Endothelial cell of umbilical vein (primary cell): Measurements from ENCODE around the gene ITGA5. TPM values are rescaled to one million over a fixed set of nuclear protein-coding genes. Genes with fewer than 3 reads are reported as not detected.

Experiments used
- BruUV-seq: library from RNA; stranded (reverse); fragments of 400-500 nt; replicated peaks from 2 replicates; lab custom pipeline; 2021; lab: Mats Ljungman, UMichigan
- CTCF ChIA-PET: fragments of 300-600, 350-600 bp; sonication (Branson Sonifier 250); formaldehyde crosslinking; loops from one replicate; lab custom pipeline; 2021; ENCODE audit warnings: antibody characterized with exemption, inconsistent platforms; lab: Charles Lee
- POLR2A ChIA-PET: fragments of 300-600, 350-600 bp; sonication (Branson Sonifier 250); formaldehyde crosslinking; loops from one replicate; lab custom pipeline; 2021; ENCODE audit warnings: antibody characterized with exemption, inconsistent platforms; lab: Charles Lee
- DNase-seq: peaks from one replicate; pipeline ENCODE4 v3.0.0-alpha.2; 2011; ENCODE audit warnings: low read depth, low spot score
- FAIRE-seq: peaks from 2 replicates; lab custom pipeline; 2011; peaks lifted over from hg19 to GRCh38; lab: Jason Lieb, UNC
- H2AFZ ChIP-seq: 2 replicates; pipeline ENCODE4 v1.6.0; 2012; ENCODE audit warnings: low read depth, low read length, control low read depth, inconsistent platforms
- H3K27ac ChIP-seq: 2 replicates; pipeline ENCODE4 v1.5.1; 2011; ENCODE audit warnings: low read depth, mild to moderate bottlenecking, control low read depth, low read length, moderate library complexity; ENCODE audit not compliant: insufficient read depth
- H3K27me3 ChIP-seq, 2 experiments: 2 replicates each; pipeline versions ENCODE4 v1.6.0 to v1.6.1; 2011; ENCODE audit warnings: low read length in 2 of 2, mixed read lengths in 1 of 2; ENCODE audit not compliant: control insufficient read depth in 2 of 2, insufficient read depth in 2 of 2
- H3K36me3 ChIP-seq, 2 experiments: 2 replicates in 1 of 2; 3 replicates in 1 of 2; pipeline ENCODE4 v1.5.1; 2011; ENCODE audit warnings: low read length in 2 of 2, mild to moderate bottlenecking in 1 of 2, moderate library complexity in 1 of 2; ENCODE audit not compliant: control insufficient read depth in 2 of 2, insufficient read depth in 2 of 2; ENCODE audit errors: extremely low read depth in 1 of 2
- H3K4me1 ChIP-seq: 3 replicates; pipeline ENCODE4 v1.5.1; 2011; ENCODE audit warnings: mild to moderate bottlenecking, low read length; ENCODE audit not compliant: control insufficient read depth, insufficient read depth; ENCODE audit errors: extremely low read depth
- H3K4me2 ChIP-seq: 2 replicates; pipeline ENCODE4 v1.6.1; 2011; ENCODE audit warnings: low read length, control low read depth, mixed read lengths; ENCODE audit not compliant: insufficient read depth
- H3K4me3 ChIP-seq, 3 experiments: fragments of 200-600 bp in 1 of 3; sonication (generic), shearing (Covaris generic) in 1 of 3; replicated peaks in 1 of 3; 2 replicates each; pipeline ENCODE4 v1.5.1; 2011 to 2016; ENCODE audit warnings: control low read depth in 3 of 3, low read length in 3 of 3, mild to moderate bottlenecking in 2 of 3, inconsistent platforms in 1 of 3, low read depth in 1 of 3, moderate library complexity in 1 of 3; ENCODE audit not compliant: insufficient read depth in 1 of 3
- H3K79me2 ChIP-seq: 2 replicates; pipeline ENCODE4 v1.6.0; 2012; ENCODE audit warnings: low read length, inconsistent platforms; ENCODE audit not compliant: control insufficient read depth, insufficient read depth
- H3K9ac ChIP-seq: replicated peaks from 2 replicates; pipeline ENCODE3; 2011; ENCODE audit warnings: low read length, control low read depth; ENCODE audit not compliant: insufficient read depth; ENCODE audit errors: extremely low read depth
- H3K9me1 ChIP-seq: replicated peaks from 3 replicates; pipeline ENCODE4 v1.6.0; 2011; ENCODE audit warnings: mild to moderate bottlenecking, low read length; ENCODE audit not compliant: control insufficient read depth, insufficient read depth; ENCODE audit errors: extremely low read depth
- H3K9me3 ChIP-seq: replicated peaks from 2 replicates; pipeline ENCODE4 v1.5.1; 2012; ENCODE audit warnings: low read length, inconsistent platforms; ENCODE audit not compliant: control insufficient read depth, insufficient read depth
- H4K20me1 ChIP-seq: replicated peaks from 2 replicates; pipeline ENCODE3; 2011; ENCODE audit warnings: mild to moderate bottlenecking, low read length; ENCODE audit not compliant: control insufficient read depth, insufficient read depth; ENCODE audit errors: extremely low read depth
- CTCF ChIP-seq, 2 donors: IDR thresholded peaks; 1 replicate in 1 of 2; 2 replicates in 1 of 2; pipeline ENCODE4 v1.5.1; 2011; ENCODE audit warnings: low read length in 2 of 2, mild to moderate bottlenecking in 2 of 2, moderate library complexity in 2 of 2, control low read depth in 1 of 2, inconsistent platforms in 1 of 2, low read depth in 1 of 2; ENCODE audit not compliant: insufficient read depth in 1 of 2; ENCODE audit errors: extremely low read depth in 1 of 2
- EZH2 ChIP-seq: IDR thresholded peaks from 2 replicates; pipeline ENCODE4 v1.6.1; 2012; ENCODE audit warnings: borderline replicate concordance, low read depth, mild to moderate bottlenecking, moderate library complexity, low read length, inconsistent platforms; ENCODE audit not compliant: severe bottlenecking
- FOS ChIP-seq: IDR thresholded peaks from 2 replicates; pipeline ENCODE4 v1.6.1; 2011; ENCODE audit warnings: mild to moderate bottlenecking, low read length, moderate library complexity, borderline replicate concordance; ENCODE audit not compliant: insufficient read depth
- GATA2 ChIP-seq: IDR thresholded peaks from 2 replicates; pipeline ENCODE4 v1.7.0; 2011; ENCODE audit warnings: low read depth, mild to moderate bottlenecking, moderate library complexity, mixed read lengths, low read length; ENCODE audit not compliant: insufficient read length, insufficient read depth
- JUN ChIP-seq: IDR thresholded peaks from 2 replicates; pipeline ENCODE4 v1.6.1; 2011; ENCODE audit warnings: borderline replicate concordance, low read depth; ENCODE audit not compliant: insufficient read length, insufficient read depth
- MAX ChIP-seq: IDR thresholded peaks from 2 replicates; pipeline ENCODE4 v1.6.1; 2011; ENCODE audit not compliant: insufficient read depth, insufficient read length
- MYC ChIP-seq: IDR thresholded peaks from one replicate; pipeline ENCODE4 v1.6.1; 2011; ENCODE audit warnings: mild to moderate bottlenecking, low read depth, low read length
- POLR2A ChIP-seq: IDR thresholded peaks from 2 replicates; pipeline ENCODE4 v1.6.1; 2012; ENCODE audit warnings: low read depth, mild to moderate bottlenecking, control low read depth, low read length
- POLR2AphosphoS5 ChIP-seq: IDR thresholded peaks from 2 replicates; pipeline ENCODE4 v1.6.1; 2012; ENCODE audit warnings: low read depth, mild to moderate bottlenecking, control low read depth, low read length, moderate library complexity; ENCODE audit not compliant: insufficient read depth
- dilution Hi-C: fragments of 300-500 bp; cut with MboI; formaldehyde crosslinking; loops from one replicate; pipeline ENCODE4 v1.15.0; 2019; ENCODE audit warnings: low sequenced_read_pairs; ENCODE audit not compliant: extremely low pct_ligation_motif_present
- intact Hi-C: fragments of 100-400 bp; cut with micrococcal nuclease; formaldehyde crosslinking; loops from one replicate; pipeline ENCODE4 v1.10.0; 2022
- polyA plus RNA-seq, 4 experiments: library from polyadenylated mRNA; depleted of rRNA in 3 of 4; stranded (reverse) in 3 of 4; unstranded in 1 of 4; fragments of >200 nt; gene quantifications; 2 replicates each; pipeline versions ENCODE4 v1.2.1 to v1.2.3, GENCODE V29; 2011 to 2012; ENCODE audit warnings: missing spikeins in 1 of 4
- total RNA-seq: library from RNA; stranded (reverse); gene quantifications from 2 replicates; pipeline ENCODE4 v1.2.3, GENCODE V29; 2021

The ITGA5 gene
- total and polyA plus RNA-seq, 2 donors (not counting 3 experiments of a cell fraction or from before 2014, with no cell fraction given) = 657 to 938 TPM

- POLR2A ChIA-PET = interaction anchor here (0.6 kb wide), 1 partner anchor 10 kb away, joined by 3 read pairs; no protein-coding TSS in a partner anchor
- Histone ChIP-seq H3K9ac (no peak overlapping the region), H3K4me1 (peaks cover 40% of the 10 kb centered on the region), H3K36me3 (peaks cover 48 to 63% of the 10 kb centered on the region in 2 experiments), H2AFZ (no peak overlapping the region), H3K27ac (no peak overlapping the region), H3K9me3 (no peaks in the 10 kb centered on the region), H3K4me2 (no peak overlapping the region), H3K9me1 (no peaks in the 10 kb centered on the region), H3K27me3 (no peaks in the 10 kb centered on the region), H4K20me1 (no peaks in the 10 kb centered on the region), H3K4me3 (no peak overlapping the region), H3K79me2 (peaks cover 95% of the 10 kb centered on the region)
- dilution Hi-C loops (no loop called here), intact Hi-C loops (no loop called here)
- no TSS peak for BruUV-seq
- no peak for TF ChIP-seq CTCF (IDR thresholded peaks at IDR 0.05; ENCODE audit: extremely low read depth in 1 of 2, insufficient read depth in 1 of 2, low read depth in 1 of 2, low read length in 2 of 2)
- no peak for TF ChIP-seq MAX
- TF ChIP-seq GATA2 = no peak
- no peak for TF ChIP-seq POLR2A
- TF ChIP-seq POLR2AphosphoS5 = no peak
- TF ChIP-seq MYC = no peak
- no peak for TF ChIP-seq FOS
- TF ChIP-seq EZH2 = no peak
- no peak for TF ChIP-seq JUN
- CTCF ChIA-PET = interaction anchor here (1.1 to 11.1 kb wide), 4 partner anchors 9 to 30 kb away, joined by 3 to 221 read pairs (median 20); no protein-coding TSS in a partner anchor
- FAIRE-seq (no peak), DNase-seq (no peak)
Measured at GRCh38 chr12:54409267-54409666, 9.8 kb downstream of the ITGA5 start.
